Ishikawa (cell line): ENCODE measurements around the gene CAMK2A.

Experiments used
- CEBPB ChIP-seq: IDR thresholded peaks from 2 replicates; pipeline ENCODE4 v1.6.1; 2012
- CREB1 ChIP-seq: IDR thresholded peaks from 2 replicates; pipeline ENCODE4 v1.6.1; 2012; ENCODE audit warnings: low read depth
- EGR1 ChIP-seq: IDR thresholded peaks from 2 replicates; pipeline ENCODE4 v1.6.1; 2012
- EP300 ChIP-seq: IDR thresholded peaks from 2 replicates; pipeline ENCODE4 v1.6.1; 2012; ENCODE audit warnings: borderline replicate concordance
- FOXM1 ChIP-seq: IDR thresholded peaks from 2 replicates; pipeline ENCODE4 v1.6.1; 2012; ENCODE audit warnings: low read depth, borderline replicate concordance
- NFIC ChIP-seq: IDR thresholded peaks from 2 replicates; pipeline ENCODE4 v1.6.1; 2012
- RAD21 ChIP-seq: IDR thresholded peaks from 2 replicates; pipeline ENCODE4 v1.6.1; 2012; ENCODE audit warnings: low read depth
- TAF1 ChIP-seq: IDR thresholded peaks from 2 replicates; pipeline ENCODE4 v1.6.1; 2012; ENCODE audit warnings: low read depth, mild to moderate bottlenecking
- TCF12 ChIP-seq: IDR thresholded peaks from 2 replicates; pipeline ENCODE4 v1.6.1; 2012; ENCODE audit warnings: low read depth
- TEAD4 ChIP-seq: IDR thresholded peaks from 2 replicates; pipeline ENCODE4 v1.6.1; 2012
- YY1 ChIP-seq: IDR thresholded peaks from 2 replicates; pipeline ENCODE4 v1.6.1; 2012; ENCODE audit warnings: low read depth
- ZBTB7A ChIP-seq: IDR thresholded peaks from 2 replicates; pipeline ENCODE4 v1.6.1; 2012; ENCODE audit warnings: low read depth
- TF ChIP-seq, protein P1 (sequence below): IDR thresholded peaks from 2 replicates; pipeline ENCODE4 v1.6.1; 2012
- TF ChIP-seq, protein P2 (sequence below): IDR thresholded peaks from 2 replicates; pipeline ENCODE4 v1.6.1; 2012; ENCODE audit warnings: low read depth, mild to moderate bottlenecking
- TF ChIP-seq, protein P3 (sequence below): IDR thresholded peaks from 2 replicates; pipeline ENCODE4 v1.6.1; 2012

The CAMK2A gene

DNA sequence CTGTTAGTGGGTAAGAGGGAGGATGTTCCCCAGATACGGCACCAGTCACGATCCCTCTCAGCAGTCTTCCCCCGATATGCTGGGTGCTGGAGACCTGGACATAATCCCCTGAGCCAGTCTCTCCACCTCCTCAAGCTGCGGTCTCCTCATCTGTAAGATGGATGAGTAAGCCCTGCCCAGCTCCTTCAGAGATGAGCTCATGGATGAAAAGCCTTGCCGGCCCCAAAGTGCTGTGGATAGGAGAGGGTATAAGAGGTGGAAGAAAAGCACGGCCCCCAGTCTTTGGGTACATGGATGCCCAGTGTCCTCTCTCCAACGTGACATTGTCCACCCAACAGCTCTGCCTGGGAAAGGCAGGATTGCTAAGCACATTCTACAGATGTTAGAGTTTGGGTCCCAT is 4.5 kb downstream of the CAMK2A start:
- TF ChIP-seq EGR1 (no peak), NFIC (no peak), TEAD4 (no peak), TAF1 (no peak)

DNA sequence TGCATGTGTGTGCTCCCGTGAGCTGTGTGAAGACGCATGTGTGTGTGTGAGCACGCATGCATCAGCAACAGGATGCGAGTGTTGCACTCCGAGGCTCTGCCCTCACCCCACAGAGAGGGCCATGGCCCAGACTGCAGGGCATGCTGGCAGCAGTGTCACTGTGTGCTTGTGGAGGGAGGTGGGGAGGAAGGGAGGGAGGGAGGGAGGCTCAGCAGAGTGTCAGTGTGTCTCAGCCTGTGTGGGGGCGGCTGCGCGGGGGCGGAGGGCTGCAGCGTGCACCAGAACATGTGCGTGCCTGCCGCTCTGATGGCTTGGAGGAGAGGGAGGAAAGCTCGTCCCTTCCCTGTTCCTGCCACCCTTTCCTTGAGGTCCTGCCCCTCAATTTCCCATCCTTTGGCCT is 5.3 kb downstream of the CAMK2A start:
- no peak for TF ChIP-seq NFIC
- TF ChIP-seq EGR1, result no peak
- TF ChIP-seq CEBPB, result no peak

DNA sequence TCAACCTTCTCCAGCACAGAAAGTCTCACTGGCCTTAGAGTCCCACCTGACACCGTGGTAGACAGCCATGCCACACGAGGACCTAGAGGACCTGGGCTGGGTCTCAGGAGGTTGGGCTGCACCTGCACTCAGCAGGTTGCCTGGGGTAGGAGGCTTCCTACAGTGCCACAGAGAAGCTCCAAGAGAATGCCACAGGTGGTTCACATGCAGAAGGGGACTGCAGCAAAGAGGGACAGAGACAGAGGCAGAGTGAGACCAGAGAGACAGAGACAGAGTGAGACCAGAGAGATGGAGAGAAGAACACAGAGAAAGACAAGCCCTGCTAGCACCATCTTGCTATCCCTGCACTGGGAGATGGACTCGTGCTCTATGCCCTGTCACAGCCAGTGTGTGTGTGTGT is 5.7 kb downstream of the CAMK2A start:
- TF ChIP-seq YY1 (no peak), RAD21 (no peak), ZBTB7A (no peak), CEBPB (no peak), FOXM1 (no peak)
- TF ChIP-seq, protein P1, sequence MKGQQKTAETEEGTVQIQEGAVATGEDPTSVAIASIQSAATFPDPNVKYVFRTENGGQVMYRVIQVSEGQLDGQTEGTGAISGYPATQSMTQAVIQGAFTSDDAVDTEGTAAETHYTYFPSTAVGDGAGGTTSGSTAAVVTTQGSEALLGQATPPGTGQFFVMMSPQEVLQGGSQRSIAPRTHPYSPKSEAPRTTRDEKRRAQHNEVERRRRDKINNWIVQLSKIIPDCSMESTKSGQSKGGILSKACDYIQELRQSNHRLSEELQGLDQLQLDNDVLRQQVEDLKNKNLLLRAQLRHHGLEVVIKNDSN, result no peak

DNA sequence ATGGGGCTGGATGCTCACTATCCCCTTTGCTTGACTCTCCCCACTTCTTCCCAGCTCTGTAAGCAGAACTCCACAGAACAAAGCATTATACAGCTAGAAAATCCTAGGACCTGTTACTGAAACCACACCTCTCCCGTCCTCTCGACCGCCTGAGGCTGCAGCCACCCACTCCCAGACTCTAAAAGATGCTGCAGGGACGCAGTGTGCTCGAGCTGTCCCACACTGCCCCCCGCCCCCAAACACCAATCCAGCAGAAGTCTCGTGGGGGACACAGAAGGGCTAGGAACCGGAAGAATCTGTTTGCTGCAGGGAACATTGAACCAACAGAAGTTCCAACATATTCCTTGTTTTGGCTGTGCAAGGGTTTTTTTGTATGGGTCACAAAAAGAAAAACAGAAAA is 7.6 kb downstream of the CAMK2A start:
- TF ChIP-seq NFIC (no peak), TCF12 (no peak), EGR1 (no peak), YY1 (no peak), TAF1 (no peak), CREB1 (no peak), EP300 (no peak)
- TF ChIP-seq, protein P2, sequence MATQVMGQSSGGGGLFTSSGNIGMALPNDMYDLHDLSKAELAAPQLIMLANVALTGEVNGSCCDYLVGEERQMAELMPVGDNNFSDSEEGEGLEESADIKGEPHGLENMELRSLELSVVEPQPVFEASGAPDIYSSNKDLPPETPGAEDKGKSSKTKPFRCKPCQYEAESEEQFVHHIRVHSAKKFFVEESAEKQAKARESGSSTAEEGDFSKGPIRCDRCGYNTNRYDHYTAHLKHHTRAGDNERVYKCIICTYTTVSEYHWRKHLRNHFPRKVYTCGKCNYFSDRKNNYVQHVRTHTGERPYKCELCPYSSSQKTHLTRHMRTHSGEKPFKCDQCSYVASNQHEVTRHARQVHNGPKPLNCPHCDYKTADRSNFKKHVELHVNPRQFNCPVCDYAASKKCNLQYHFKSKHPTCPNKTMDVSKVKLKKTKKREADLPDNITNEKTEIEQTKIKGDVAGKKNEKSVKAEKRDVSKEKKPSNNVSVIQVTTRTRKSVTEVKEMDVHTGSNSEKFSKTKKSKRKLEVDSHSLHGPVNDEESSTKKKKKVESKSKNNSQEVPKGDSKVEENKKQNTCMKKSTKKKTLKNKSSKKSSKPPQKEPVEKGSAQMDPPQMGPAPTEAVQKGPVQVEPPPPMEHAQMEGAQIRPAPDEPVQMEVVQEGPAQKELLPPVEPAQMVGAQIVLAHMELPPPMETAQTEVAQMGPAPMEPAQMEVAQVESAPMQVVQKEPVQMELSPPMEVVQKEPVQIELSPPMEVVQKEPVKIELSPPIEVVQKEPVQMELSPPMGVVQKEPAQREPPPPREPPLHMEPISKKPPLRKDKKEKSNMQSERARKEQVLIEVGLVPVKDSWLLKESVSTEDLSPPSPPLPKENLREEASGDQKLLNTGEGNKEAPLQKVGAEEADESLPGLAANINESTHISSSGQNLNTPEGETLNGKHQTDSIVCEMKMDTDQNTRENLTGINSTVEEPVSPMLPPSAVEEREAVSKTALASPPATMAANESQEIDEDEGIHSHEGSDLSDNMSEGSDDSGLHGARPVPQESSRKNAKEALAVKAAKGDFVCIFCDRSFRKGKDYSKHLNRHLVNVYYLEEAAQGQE, result no peak
- TF ChIP-seq, protein P1, result no peak

DNA sequence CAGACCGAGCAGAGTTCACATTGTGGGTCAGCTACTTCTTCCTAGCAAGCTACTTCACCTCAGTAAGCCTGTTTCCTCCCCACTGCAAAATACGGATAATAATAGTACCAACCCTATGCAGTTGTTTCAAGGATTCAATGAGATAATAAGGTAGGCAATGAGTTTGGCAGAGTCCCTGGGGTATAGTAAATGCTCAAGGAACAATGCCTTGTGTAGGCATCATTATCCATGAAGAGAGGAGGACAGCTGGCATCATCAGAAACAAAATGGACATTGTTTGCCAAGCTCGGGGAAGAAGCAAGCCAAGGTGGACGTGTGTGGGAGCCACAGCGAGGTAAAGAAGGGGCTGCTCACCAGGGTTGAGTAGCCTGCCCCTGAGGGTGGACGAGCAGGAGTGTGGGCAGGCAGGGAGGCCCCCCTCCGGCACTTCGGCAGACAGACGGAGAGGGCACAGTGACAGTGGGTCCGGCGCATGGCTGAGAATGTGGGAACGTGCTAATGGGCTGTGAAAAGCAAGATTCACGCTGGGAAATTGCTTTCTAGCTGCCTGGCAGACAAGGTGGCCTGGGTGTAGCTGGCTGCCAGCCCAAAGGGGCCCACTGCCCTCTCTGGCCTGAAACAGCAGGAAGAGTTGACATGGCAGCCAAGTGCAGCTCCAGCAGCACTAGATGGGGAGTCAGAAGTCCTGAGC is 10.1 kb downstream of the CAMK2A start:
- TF ChIP-seq EGR1, result no peak

DNA sequence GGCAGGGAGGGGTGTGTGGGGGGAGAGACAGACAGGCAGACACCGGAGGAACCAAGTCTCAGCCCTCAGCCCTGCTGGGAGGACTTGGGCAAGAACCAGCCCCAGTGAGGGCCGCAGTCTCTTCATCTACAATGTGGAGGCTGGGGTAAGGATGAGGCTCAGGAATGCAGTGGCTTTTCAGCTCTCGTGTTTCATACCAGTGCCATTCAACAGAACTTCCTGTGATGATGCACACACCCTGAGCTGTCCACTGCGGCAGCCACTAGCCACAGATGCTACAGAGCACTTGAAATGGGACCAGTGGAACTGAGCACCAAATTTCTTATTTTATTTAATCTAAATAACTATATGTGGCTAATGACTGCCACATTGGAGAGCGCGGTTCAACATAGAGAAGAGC is 10.7 kb downstream of the CAMK2A start:
- TF ChIP-seq, protein P3, sequence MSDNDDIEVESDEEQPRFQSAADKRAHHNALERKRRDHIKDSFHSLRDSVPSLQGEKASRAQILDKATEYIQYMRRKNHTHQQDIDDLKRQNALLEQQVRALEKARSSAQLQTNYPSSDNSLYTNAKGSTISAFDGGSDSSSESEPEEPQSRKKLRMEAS, result no peak
- no peak for TF ChIP-seq YY1
- TF ChIP-seq, protein P1, result no peak
- no peak for TF ChIP-seq TAF1
- no peak for TF ChIP-seq TCF12
- no peak for TF ChIP-seq CEBPB
- no peak for TF ChIP-seq FOXM1
- no peak for TF ChIP-seq EGR1
- TF ChIP-seq EP300, result no peak
- no peak for TF ChIP-seq RAD21
- no peak for TF ChIP-seq NFIC
- TF ChIP-seq, protein P2, result no peak
- no peak for TF ChIP-seq CREB1
- TF ChIP-seq ZBTB7A, result no peak
